ENCODE results near the gene METTL24.
"Not testable (repeated sequence)": the region's sequence is repeated elsewhere in the genome, so short reads cannot be mapped to it uniquely, and the experiment has no call there.

METTL24 gene

GRCh38 chr6:110256366-110256765 lies 101.8 kb downstream of the METTL24 start:
- H3K27ac ChIP-seq = no peak overlapping the region
- TF ChIP-seq CTCF (conservative IDR thresholded peaks at IDR 0.05) = no peak

GRCh38 chr6:110255211-110255750 lies 102.9 kb downstream of the METTL24 start:
- no peak overlapping the region for H3K27ac ChIP-seq
- no peak for TF ChIP-seq CTCF (conservative IDR thresholded peaks at IDR 0.05)

- TF ChIP-seq CTCF (conservative IDR thresholded peaks at IDR 0.05) = no peak
- no peak overlapping the region for H3K27ac ChIP-seq
These were observed 107.3 kb downstream of the METTL24 start for GRCh38 chr6:110250838-110251237.

GRCh38 chr6:110250058-110250457 lies 108.1 kb downstream of the METTL24 start:
- no peak overlapping the region for H3K27ac ChIP-seq
- no peak for TF ChIP-seq CTCF (conservative IDR thresholded peaks at IDR 0.05)

- TF ChIP-seq CTCF (conservative IDR thresholded peaks at IDR 0.05) = no peak
- no peak overlapping the region for H3K27ac ChIP-seq
These were observed 111.1 kb downstream of the METTL24 start for GRCh38 chr6:110246900-110247546.

GRCh38 chr6:110246378-110246777 lies 111.8 kb downstream of the METTL24 start:
- no peak overlapping the region for H3K27ac ChIP-seq
- no peak for TF ChIP-seq CTCF (conservative IDR thresholded peaks at IDR 0.05)

- not testable (repeated sequence) for H3K27ac ChIP-seq
These were observed 113.5 kb downstream of the METTL24 start for GRCh38 chr6:110244621-110245020.

- TF ChIP-seq CTCF (conservative IDR thresholded peaks at IDR 0.05) = no peak
- H3K27ac ChIP-seq = no peak overlapping the region
These were observed 118.4 kb downstream of the METTL24 start for GRCh38 chr6:110239526-110240274.

- not testable (repeated sequence) for H3K27ac ChIP-seq
These were observed 122.1 kb downstream of the METTL24 start for GRCh38 chr6:110236007-110236406.

Data from VCaP (cell line).